AG04450 (cell line): ENCODE results near the gene FTSJ3. TPM values are rescaled to one million over a fixed set of nuclear protein-coding genes. Genes with fewer than 3 reads are reported as not detected.

Source experiments
- CTCF ChIA-PET: fragments of 300-600, 350-600 bp; formaldehyde crosslinking; extraction: SDS; loops from one replicate; lab custom pipeline; 2022; ENCODE audit warnings: antibody characterized with exemption, inconsistent platforms; lab: Charles Lee
- POLR2A ChIA-PET: fragments of 350-600 bp; formaldehyde crosslinking; extraction: SDS; loops from one replicate; lab custom pipeline; 2021; ENCODE audit warnings: antibody characterized with exemption, inconsistent platforms; lab: Yijun Ruan, JAX
- DNase-seq: peaks from one replicate; pipeline ENCODE4 v3.0.0-alpha.2; 2011; ENCODE audit warnings: low read depth, low spot score
- H3K27ac ChIP-seq: one replicate; pipeline ENCODE4 v1.5.1; 2012; ENCODE audit warnings: low read depth, low read length, control low read depth
- H3K27me3 ChIP-seq: one replicate; pipeline ENCODE4 v1.6.0; 2012; ENCODE audit warnings: low read length; ENCODE audit not compliant: control insufficient read depth, insufficient read depth
- H3K4me3 ChIP-seq: 2 replicates; pipeline ENCODE4 v1.5.1; 2011; ENCODE audit warnings: mild to moderate bottlenecking, low read depth, low read length, control low read depth
- H3K9me3 ChIP-seq: 2 replicates; pipeline ENCODE4 v1.5.1; 2012; ENCODE audit warnings: low read length; ENCODE audit not compliant: control insufficient read depth, insufficient read depth
- polyA plus RNA-seq: library from polyadenylated mRNA; depleted of rRNA; stranded (reverse); fragments of >200 nt; gene quantifications from 2 replicates; pipeline ENCODE4 v1.2.3, GENCODE V29; 2011
- TF ChIP-seq, protein P1 (sequence below): IDR thresholded peaks from 2 replicates; pipeline ENCODE4 v1.5.1; 2011; ENCODE audit warnings: low read depth, low read length, control low read depth, inconsistent platforms

Gene FTSJ3
- polyA plus RNA-seq, 1 experiment: 58.4 TPM

DNA sequence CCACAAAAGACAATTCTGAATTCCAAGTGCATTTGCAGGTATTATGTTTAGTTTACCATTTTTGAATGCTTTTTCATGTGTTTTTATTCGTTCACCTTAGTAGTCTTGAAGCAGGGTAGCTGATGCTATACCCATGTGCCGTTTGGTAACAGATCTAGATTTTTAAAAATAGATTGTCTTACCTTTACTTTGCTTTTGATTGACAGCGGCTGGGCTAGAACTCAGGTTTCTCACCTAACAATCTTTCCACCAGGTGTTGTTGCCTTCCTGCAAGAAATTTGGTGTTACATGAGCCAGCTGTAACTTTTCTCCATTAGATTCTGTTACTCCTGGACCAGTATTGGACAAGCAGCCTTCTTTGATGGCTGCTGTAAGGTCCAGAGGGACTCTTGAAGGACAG lies 1.5 kb upstream of the FTSJ3 start:
- Histone ChIP-seq H3K9me3 (no peaks in the 10 kb centered on the region; the same call in 1 of the 2 replicates), H3K4me3 (peak overlapping the region; percentile 91), H3K27me3 (no peaks in the 10 kb centered on the region), H3K27ac (no peak overlapping the region)
- POLR2A ChIA-PET: interaction anchor here (2.4 kb wide), 1 partner anchor 12 kb away, joined by 12 read pairs; no protein-coding TSS in a partner anchor
- DNase-seq: no peak
- TF ChIP-seq, protein P1, sequence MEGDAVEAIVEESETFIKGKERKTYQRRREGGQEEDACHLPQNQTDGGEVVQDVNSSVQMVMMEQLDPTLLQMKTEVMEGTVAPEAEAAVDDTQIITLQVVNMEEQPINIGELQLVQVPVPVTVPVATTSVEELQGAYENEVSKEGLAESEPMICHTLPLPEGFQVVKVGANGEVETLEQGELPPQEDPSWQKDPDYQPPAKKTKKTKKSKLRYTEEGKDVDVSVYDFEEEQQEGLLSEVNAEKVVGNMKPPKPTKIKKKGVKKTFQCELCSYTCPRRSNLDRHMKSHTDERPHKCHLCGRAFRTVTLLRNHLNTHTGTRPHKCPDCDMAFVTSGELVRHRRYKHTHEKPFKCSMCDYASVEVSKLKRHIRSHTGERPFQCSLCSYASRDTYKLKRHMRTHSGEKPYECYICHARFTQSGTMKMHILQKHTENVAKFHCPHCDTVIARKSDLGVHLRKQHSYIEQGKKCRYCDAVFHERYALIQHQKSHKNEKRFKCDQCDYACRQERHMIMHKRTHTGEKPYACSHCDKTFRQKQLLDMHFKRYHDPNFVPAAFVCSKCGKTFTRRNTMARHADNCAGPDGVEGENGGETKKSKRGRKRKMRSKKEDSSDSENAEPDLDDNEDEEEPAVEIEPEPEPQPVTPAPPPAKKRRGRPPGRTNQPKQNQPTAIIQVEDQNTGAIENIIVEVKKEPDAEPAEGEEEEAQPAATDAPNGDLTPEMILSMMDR: no peak
- CTCF ChIA-PET: interaction anchor here (1.0 kb wide), 1 partner anchor 14 kb away, joined by 4 read pairs; no protein-coding TSS in a partner anchor

DNA sequence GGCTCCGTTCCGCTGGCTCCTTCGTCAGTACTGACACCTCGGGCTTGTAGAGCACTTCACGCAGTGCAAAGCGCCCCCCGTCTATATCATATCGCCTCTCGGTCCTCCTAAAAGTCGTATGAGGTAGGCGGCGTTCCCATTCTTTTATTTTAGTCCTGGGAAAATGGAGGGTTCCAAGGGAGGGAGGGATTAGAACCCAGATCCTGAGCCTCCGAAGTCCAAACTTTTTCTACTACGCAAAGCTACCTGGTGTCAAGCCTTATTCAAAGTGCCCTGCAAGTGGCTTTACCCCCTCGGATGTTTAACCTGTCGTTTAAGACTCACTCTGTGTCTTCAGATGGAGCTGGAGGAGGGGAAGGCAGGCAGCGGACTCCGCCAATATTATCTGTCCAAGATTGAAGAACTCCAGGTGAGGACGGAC lies 348 bp upstream of the FTSJ3 start:
- ChIA-PET CTCF (interaction anchor here (0.6 to 1.0 kb wide), 4 partner anchors 11 to 24 kb away, joined by 3 to 5 read pairs (median 4); no protein-coding TSS in a partner anchor), POLR2A (interaction anchor here (0.6 to 2.4 kb wide), 6 partner anchors 11 to 206 kb away, joined by 3 to 12 read pairs (median 4); partner anchors contain the start of genes CCDC47, DDX42 and MAP3K3)
- H3K27ac ChIP-seq: peak overlapping the region; percentile 83
- no peaks in the 10 kb centered on the region; the same call in 1 of the 2 replicates for H3K9me3 ChIP-seq
- TF ChIP-seq, protein P1: no peak
- no peak for DNase-seq
- H3K4me3 ChIP-seq: peak overlapping the region; percentile 91
- H3K27me3 ChIP-seq: no peaks in the 10 kb centered on the region

DNA sequence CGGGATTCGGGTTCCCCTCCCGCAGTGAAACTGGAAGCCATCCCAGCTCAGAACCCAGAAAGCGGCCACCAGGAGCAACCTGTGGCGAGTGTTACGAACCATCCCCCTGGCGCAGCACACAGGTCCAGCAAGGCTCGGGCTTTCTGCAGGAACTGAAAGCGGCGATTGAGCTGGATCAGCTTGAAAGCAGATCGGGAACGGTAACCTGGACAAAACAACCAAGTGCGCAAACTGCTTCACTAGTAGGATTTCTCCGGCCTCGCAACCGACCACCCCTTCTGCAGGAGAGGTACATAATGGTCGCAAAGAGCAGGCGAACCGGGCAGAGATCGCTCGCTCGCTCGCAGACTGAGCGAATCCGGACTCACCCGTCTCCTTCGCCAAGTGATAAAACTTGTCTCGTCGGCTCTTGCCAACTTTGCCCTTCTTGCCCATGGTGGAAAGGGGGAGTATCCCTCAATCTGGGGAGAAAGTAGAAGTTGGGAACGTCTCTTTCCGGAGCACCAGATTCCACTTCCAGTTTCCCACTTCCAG lies 928 bp downstream of the FTSJ3 start:
- no peak for DNase-seq
- Histone ChIP-seq H3K27ac (peak overlapping the region; percentile 83), H3K27me3 (no peaks in the 10 kb centered on the region), H3K9me3 (no peaks in the 10 kb centered on the region; the same call in 1 of the 2 replicates), H3K4me3 (peak overlapping the region; percentile 91)
- ChIA-PET POLR2A (interaction anchor here (0.7 to 1.8 kb wide), 7 partner anchors 8 to 502 kb away, joined by 3 to 7 read pairs (median 4); partner anchors contain the start of genes CCDC47, DDX42 and SMARCD2), CTCF (interaction anchor here (2.5 kb wide), 1 partner anchor 8 kb away, joined by 11 read pairs; no protein-coding TSS in a partner anchor)
- TF ChIP-seq, protein P1: peak; percentile 16; the same call in 1 of the 2 replicates

DNA sequence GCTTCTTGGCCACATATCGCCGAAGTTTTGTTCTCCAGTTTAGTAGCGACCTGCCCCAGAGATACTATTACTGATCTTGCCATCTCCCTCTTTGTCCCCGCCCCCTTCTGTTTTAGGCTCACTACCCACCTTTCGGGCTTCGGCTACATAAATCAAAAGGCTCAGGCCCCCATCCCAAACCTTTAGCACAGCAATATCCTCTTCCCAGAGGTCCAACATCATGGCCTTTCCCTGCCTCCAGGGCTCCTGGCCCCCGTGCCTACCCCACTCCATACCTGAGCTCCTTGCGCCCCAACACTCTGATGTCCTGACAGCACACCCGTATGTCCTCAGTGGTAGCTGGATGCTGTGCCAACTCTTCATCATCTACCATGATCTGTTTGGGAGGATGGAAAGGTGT lies 3.1 kb downstream of the FTSJ3 start:
- POLR2A ChIA-PET: no interaction called here

More for the DNA sequence above, 3.1 kb downstream of the FTSJ3 start:
- no peak overlapping the region for H3K27ac ChIP-seq
- no peaks in the 10 kb centered on the region for H3K27me3 ChIP-seq
- TF ChIP-seq, protein P1: no peak
- H3K9me3 ChIP-seq: no peaks in the 10 kb centered on the region; the same call in 1 of the 2 replicates
- DNase-seq: no peak
- H3K4me3 ChIP-seq: no peak overlapping the region
- CTCF ChIA-PET: interaction anchor here (2.5 kb wide), 1 partner anchor 10 kb away, joined by 11 read pairs; no protein-coding TSS in a partner anchor
